Measurements from ENCODE around the gene CLEC2A. TPM values are rescaled to one million over a fixed set of nuclear protein-coding genes. Genes with fewer than 3 reads are reported as not detected.

Gene CLEC2A
- total and polyA plus RNA-seq, 11 donors = not detected

DNA sequence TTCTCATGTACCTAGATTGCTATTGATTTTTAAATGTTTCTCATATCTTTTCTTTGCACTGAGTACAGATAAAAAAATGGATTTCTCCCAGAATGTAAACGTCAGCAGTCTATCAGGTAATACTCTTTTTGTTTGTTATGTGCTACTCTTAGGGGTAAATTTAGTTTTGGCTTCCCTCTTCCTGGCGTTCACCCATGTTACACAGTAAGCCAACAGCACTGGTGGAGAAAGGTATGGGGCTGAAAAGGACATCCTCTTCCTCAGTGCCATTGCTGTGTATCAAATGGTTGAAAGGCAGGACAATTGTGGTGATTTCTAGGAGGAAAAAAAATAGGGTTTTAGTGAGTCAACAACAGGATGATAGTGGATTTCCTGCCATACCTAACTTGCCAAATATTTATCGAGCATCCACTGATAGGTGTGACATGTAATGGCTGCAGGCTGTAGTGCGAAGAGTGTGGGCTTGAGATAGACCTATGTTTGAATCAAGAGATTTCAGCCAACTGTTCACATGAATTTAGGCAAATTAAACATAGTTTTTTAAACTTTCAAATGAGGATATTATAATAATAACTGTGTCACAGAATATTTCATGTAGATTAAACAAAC, 43.4 kb downstream of the CLEC2A start:
- H3K36me3 ChIP-seq = no peaks in the 10 kb centered on the region
- ATAC-seq (no peak), DNase-seq (no peak)
- 54 to 64% (median 58%) methylated on average over 4 of the region's 4 CpGs for WGBS, 4 donors
- no peaks in the 10 kb centered on the region for H3K4me1 ChIP-seq
- intact Hi-C loops (cut with DNase I) = no loop called here
- no peaks in the 10 kb centered on the region for H3K27me3 ChIP-seq
- H3K4me3 ChIP-seq = no peak overlapping the region
- no peak overlapping the region for H3K27ac ChIP-seq
- TF ChIP-seq POLR2A (IDR thresholded peaks at IDR 0.05) = no peak
- TF ChIP-seq, protein P1, sequence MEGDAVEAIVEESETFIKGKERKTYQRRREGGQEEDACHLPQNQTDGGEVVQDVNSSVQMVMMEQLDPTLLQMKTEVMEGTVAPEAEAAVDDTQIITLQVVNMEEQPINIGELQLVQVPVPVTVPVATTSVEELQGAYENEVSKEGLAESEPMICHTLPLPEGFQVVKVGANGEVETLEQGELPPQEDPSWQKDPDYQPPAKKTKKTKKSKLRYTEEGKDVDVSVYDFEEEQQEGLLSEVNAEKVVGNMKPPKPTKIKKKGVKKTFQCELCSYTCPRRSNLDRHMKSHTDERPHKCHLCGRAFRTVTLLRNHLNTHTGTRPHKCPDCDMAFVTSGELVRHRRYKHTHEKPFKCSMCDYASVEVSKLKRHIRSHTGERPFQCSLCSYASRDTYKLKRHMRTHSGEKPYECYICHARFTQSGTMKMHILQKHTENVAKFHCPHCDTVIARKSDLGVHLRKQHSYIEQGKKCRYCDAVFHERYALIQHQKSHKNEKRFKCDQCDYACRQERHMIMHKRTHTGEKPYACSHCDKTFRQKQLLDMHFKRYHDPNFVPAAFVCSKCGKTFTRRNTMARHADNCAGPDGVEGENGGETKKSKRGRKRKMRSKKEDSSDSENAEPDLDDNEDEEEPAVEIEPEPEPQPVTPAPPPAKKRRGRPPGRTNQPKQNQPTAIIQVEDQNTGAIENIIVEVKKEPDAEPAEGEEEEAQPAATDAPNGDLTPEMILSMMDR (IDR thresholded peaks at IDR 0.05) = no peak
- no peaks in the 10 kb centered on the region for H3K9me3 ChIP-seq

DNA sequence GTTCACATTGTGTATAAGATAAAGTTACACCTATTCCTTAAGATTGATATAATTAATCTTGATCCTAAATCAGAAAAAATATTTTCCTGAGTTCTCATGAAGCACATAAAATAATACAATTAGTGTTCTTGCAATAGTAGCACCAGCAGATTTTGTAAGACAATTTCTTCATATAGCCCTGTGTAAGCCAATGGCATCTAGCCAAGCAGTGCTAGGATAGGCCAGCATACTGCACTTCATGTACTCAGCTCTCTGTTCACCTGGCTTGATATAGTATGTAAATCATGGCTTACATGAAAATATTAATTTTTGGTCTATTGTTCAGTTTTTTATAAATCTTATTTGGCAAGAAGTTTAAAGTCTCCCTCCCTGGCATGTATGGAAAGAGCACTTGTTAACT, 49.0 kb downstream of the CLEC2A start:
- DNase-seq (no peak), ATAC-seq (no peak)
- no peak overlapping the region for H3K4me3 ChIP-seq
- H3K36me3 ChIP-seq = no peaks in the 10 kb centered on the region
- no peaks in the 10 kb centered on the region for H3K4me1 ChIP-seq
- H3K9me3 ChIP-seq = no peaks in the 10 kb centered on the region
- no peak for TF ChIP-seq POLR2A (IDR thresholded peaks at IDR 0.05)
- TF ChIP-seq, protein P1 (IDR thresholded peaks at IDR 0.05) = no peak
- H3K27ac ChIP-seq = no peak overlapping the region
- H3K27me3 ChIP-seq = no peaks in the 10 kb centered on the region
- intact Hi-C loops (cut with DNase I) = no loop called here

DNA sequence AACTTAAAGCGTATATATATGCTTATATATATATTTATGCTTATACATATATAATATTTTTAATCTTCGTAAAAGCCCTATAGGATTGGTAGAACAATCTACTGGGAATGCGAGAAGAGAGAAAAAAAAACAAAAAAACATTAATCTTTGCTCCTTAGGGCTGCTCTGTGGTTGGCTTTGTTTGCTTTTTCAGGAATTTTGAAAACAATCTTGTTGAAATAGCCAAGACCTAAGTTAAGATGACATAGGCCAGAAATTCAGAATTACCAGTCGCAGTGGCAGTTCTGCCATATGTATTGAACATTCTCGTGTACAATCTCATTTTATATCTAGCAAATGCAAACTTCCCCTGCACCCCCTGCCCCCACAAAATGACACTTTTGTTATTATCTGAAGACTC, 50.2 kb downstream of the CLEC2A start:
- intact Hi-C loops (cut with DNase I) = no loop called here
- H3K4me1 ChIP-seq = no peaks in the 10 kb centered on the region
- ATAC-seq (no peak), DNase-seq (no peak)
- H3K36me3 ChIP-seq = no peaks in the 10 kb centered on the region
- no peaks in the 10 kb centered on the region for H3K9me3 ChIP-seq
- H3K4me3 ChIP-seq = no peak overlapping the region
- H3K27me3 ChIP-seq = no peaks in the 10 kb centered on the region
- H3K27ac ChIP-seq = no peak overlapping the region
- TF ChIP-seq POLR2A (IDR thresholded peaks at IDR 0.05) = no peak
- TF ChIP-seq, protein P1 (IDR thresholded peaks at IDR 0.05) = no peak
- 92 to 93% (median 93%) methylated on average over 5 of the region's 5 CpGs for WGBS, 4 donors

DNA sequence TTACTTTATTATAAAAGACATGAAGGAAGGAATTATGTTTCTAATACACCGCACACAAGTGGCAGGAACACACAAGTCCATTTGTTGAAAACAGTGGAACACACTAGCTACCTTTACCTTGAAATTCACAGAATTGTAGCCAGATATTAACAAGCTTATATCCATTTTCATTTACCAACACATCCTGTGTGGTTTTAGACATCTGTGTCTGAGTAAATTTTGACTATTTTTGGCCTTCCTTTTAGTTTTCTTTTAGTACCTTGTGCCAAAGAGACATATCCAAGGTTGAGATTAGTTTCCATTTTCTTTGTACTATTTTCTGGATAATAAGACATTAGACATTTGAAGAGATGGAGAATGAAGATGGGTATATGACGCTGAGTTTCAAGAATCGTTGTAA, 50.9 kb downstream of the CLEC2A start, which contains the start of gene KLRF2:
KLRF2 (plus strand) TSS at position 244 of the 400 bp plus-strand sequence; CDS start at position 351, 107 bp downstream.
- H3K4me1 ChIP-seq = no peaks in the 10 kb centered on the region
- DNase-seq (no peak), ATAC-seq (no peak)
- H3K27ac ChIP-seq = no peak within 1 kb of the TSS
- intact Hi-C loops (cut with DNase I) = no loop called here
- TF ChIP-seq POLR2A (IDR thresholded peaks at IDR 0.05) = no peak
- TF ChIP-seq, protein P1 (IDR thresholded peaks at IDR 0.05) = no peak
- no peak within 1 kb of the TSS for H3K4me3 ChIP-seq
- no peaks in the 10 kb centered on the region for H3K9me3 ChIP-seq
- 94 to 98% (median 96%) methylated on average over 3 of the region's 3 CpGs for WGBS, 4 donors
- H3K36me3 ChIP-seq = no peaks in the 10 kb centered on the region
- H3K27me3 ChIP-seq = no peaks in the 10 kb centered on the region

All from heart left ventricle (tissue), 16 donors.